AG04450 (cell line): Measurements from ENCODE around the gene FANCC. TPM values are rescaled to one million over a fixed set of nuclear protein-coding genes. Genes with fewer than 3 reads are reported as not detected.
A peak's percentile ranks its signal among the peaks of the same experiment; 100 is the strongest.

ENCODE experiments used
- CTCF ChIA-PET: fragments of 300-600, 350-600 bp; formaldehyde crosslinking; extraction: SDS; loops from one replicate; lab custom pipeline; 2022; ENCODE audit warnings: antibody characterized with exemption, inconsistent platforms; lab: Charles Lee
- POLR2A ChIA-PET: fragments of 350-600 bp; formaldehyde crosslinking; extraction: SDS; loops from one replicate; lab custom pipeline; 2021; ENCODE audit warnings: antibody characterized with exemption, inconsistent platforms; lab: Yijun Ruan, JAX
- DNase-seq: peaks from one replicate; pipeline ENCODE4 v3.0.0-alpha.2; 2011; ENCODE audit warnings: low read depth, low spot score
- H3K27ac ChIP-seq: one replicate; pipeline ENCODE4 v1.5.1; 2012; ENCODE audit warnings: low read depth, low read length, control low read depth
- H3K27me3 ChIP-seq: one replicate; pipeline ENCODE4 v1.6.0; 2012; ENCODE audit warnings: low read length; ENCODE audit not compliant: control insufficient read depth, insufficient read depth
- H3K4me3 ChIP-seq: 2 replicates; pipeline ENCODE4 v1.5.1; 2011; ENCODE audit warnings: mild to moderate bottlenecking, low read depth, low read length, control low read depth
- H3K9me3 ChIP-seq: 2 replicates; pipeline ENCODE4 v1.5.1; 2012; ENCODE audit warnings: low read length; ENCODE audit not compliant: control insufficient read depth, insufficient read depth
- polyA plus RNA-seq: library from polyadenylated mRNA; depleted of rRNA; stranded (reverse); fragments of >200 nt; gene quantifications from 2 replicates; pipeline ENCODE4 v1.2.3, GENCODE V29; 2011
- TF ChIP-seq, protein P1 (sequence below): IDR thresholded peaks from 2 replicates; pipeline ENCODE4 v1.5.1; 2011; ENCODE audit warnings: low read depth, low read length, control low read depth, inconsistent platforms

Gene FANCC
- polyA plus RNA-seq, 1 experiment, result 10.8 TPM

DNA sequence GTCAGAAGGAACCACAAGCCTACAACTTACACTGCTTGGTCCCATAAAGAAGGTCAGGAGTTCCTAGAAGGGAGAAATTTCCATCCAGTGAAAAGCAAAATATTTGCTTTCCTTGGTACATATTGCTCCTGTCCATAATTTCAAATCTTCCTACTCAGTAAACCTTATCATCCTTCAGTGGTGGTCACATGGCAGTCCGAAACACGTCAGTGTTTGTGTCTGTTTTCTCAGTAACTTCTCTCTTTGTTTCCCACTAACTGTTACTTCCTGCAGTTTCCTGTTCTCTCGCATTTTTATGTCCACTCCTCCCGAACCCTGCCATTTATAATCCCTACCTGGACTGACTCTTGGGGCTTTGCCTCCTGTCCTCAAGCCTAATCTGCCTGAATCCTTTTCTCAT is 129.1 kb downstream of the FANCC start:
- Histone ChIP-seq H3K9me3 (no peaks in the 10 kb centered on the region), H3K27me3 (no peaks in the 10 kb centered on the region), H3K27ac (no peak overlapping the region), H3K4me3 (no peak overlapping the region)
- ChIA-PET CTCF (no interaction called here), POLR2A (no interaction called here)
- DNase-seq, result no peak
- TF ChIP-seq, protein P1, sequence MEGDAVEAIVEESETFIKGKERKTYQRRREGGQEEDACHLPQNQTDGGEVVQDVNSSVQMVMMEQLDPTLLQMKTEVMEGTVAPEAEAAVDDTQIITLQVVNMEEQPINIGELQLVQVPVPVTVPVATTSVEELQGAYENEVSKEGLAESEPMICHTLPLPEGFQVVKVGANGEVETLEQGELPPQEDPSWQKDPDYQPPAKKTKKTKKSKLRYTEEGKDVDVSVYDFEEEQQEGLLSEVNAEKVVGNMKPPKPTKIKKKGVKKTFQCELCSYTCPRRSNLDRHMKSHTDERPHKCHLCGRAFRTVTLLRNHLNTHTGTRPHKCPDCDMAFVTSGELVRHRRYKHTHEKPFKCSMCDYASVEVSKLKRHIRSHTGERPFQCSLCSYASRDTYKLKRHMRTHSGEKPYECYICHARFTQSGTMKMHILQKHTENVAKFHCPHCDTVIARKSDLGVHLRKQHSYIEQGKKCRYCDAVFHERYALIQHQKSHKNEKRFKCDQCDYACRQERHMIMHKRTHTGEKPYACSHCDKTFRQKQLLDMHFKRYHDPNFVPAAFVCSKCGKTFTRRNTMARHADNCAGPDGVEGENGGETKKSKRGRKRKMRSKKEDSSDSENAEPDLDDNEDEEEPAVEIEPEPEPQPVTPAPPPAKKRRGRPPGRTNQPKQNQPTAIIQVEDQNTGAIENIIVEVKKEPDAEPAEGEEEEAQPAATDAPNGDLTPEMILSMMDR, result no peak

DNA sequence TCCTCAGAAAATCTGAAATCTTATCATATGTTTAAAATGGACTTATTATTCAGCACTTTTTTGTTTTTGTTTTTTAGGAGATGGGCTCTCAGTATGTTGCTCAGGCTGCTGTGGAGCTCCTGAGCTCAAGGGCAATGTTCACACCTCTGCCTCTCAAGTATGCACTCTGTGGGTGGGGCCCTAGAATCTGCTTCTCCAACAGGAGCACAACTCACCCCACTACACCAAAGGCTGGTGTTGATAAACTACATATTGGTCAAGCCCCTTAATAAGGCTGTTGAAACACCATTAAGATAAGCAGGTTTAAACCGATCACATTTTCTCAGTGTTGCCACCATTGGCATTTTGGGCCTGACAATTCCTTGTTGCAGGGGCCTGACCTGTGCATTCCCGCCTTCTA is 131.6 kb downstream of the FANCC start:
- Histone ChIP-seq H3K27ac (no peak overlapping the region), H3K9me3 (no peaks in the 10 kb centered on the region), H3K27me3 (no peaks in the 10 kb centered on the region), H3K4me3 (no peak overlapping the region)
- CTCF ChIA-PET, result no interaction called here
- POLR2A ChIA-PET, result no interaction called here
- TF ChIP-seq, protein P1, result no peak
- DNase-seq, result no peak

DNA sequence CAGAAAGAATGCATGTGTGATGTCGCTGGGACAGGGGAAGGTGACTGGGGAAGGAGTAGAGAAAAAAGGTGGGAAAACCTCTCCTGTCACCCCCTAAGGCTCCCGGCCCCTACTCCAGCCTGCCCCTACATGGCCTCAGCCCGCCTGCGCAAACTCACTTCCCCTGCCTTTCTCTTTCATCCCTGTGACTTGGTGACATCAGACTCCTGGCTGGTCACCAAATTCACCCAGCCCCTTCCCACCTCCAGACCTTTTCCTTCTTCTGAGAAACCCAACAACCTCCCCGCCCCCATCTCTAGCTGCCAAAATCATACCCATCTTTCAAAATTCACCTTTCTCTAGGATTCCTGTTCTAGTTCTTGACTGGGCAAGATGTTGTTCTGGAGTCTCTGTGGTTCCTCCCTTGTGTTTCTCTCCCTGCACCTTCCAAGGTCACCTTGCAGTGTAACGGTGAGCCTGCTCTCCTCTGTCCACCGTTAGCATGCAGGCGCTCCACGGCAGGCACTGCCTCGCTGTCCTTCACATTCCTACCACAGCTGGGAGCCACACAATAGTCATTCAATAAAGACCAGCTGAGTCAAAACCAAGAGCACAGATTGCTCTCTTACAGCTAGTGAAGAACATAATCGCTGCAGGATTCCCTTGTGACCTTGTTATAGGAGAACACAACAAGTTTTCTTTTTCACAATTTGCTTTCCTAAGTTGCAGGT is 134.5 kb downstream of the FANCC start:
- CTCF ChIA-PET, result interaction anchor here (0.6 to 1.0 kb wide), 2 partner anchors 15 to 513 kb away, joined by 3 to 4 read pairs; no protein-coding TSS in a partner anchor
- Histone ChIP-seq H3K27ac (no peak overlapping the region), H3K4me3 (no peak overlapping the region), H3K27me3 (no peaks in the 10 kb centered on the region), H3K9me3 (no peaks in the 10 kb centered on the region)
- TF ChIP-seq, protein P1, result no peak; the same call in 1 of the 2 replicates
- DNase-seq, result no peak
- POLR2A ChIA-PET, result no interaction called here

DNA sequence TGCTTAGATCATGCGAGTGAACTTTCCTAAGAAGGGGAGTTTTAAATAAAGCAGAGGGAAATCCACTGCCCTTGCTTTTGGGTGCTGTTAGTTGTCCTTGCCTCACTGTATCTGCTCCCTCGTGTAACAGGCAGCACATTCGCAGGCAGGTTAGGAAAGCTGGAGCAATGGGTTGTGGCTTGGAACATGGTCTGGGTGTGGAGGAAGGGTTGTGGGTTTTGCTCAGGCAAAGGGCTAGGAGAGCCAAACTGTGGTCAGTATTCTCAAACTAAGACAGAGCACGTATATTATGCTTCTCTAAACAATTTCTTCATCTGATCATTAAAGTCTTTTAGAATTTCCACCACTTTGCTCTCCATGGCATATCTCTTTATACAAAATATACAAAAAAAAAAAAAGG is 135.7 kb downstream of the FANCC start:
- ChIA-PET CTCF (no interaction called here), POLR2A (no interaction called here)
- TF ChIP-seq, protein P1, result no peak
- no peak overlapping the region for H3K4me3 ChIP-seq
- no peaks in the 10 kb centered on the region for H3K27me3 ChIP-seq
- no peak overlapping the region for H3K27ac ChIP-seq
- H3K9me3 ChIP-seq, result no peaks in the 10 kb centered on the region
- no peak for DNase-seq

DNA sequence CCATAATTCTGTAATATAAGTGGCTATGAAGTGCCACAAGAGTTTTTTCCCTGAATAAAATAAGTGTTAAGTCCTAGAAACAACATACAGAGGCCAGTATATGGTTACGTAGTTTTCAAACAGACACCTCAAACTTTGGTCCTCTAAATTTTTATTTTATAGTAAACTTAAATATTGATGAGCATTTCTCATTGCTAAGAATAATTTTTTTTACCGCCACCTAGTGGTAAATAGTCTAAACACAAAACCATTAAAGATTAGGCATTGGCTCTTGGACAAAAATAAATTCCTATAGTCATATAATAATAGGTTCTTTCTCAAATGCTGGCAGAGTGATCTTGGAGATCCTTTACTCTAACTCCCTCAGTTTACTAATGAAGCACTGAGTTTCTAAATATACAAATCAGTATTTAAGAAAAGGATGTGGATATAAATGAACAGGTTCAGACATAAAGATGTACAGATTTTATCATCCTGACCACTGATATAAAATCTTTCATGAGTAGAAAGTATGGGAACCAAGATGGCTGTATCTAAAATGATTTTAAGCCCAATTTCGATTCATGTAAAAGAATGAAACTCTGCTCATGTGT is 136.2 kb downstream of the FANCC start:
- DNase-seq, result no peak

More for the DNA sequence above, 136.2 kb downstream of the FANCC start:
- Histone ChIP-seq H3K9me3 (no peaks in the 10 kb centered on the region), H3K4me3 (no peak overlapping the region), H3K27ac (no peak overlapping the region), H3K27me3 (no peaks in the 10 kb centered on the region)
- TF ChIP-seq, protein P1, result peak; percentile 43
- ChIA-PET CTCF (interaction anchor here (1.0 to 5.7 kb wide), 4 partner anchors 9 to 54 kb away, joined by 3 to 54 read pairs (median 8); no protein-coding TSS in a partner anchor), POLR2A (no interaction called here)
